H1 (cell line): ENCODE measurements around the gene CD44. TPM values are rescaled to one million over a fixed set of nuclear protein-coding genes. Genes with fewer than 3 reads are reported as not detected.

Experiments
- CTBP2 ChIP-seq: IDR thresholded peaks from 2 replicates; pipeline ENCODE4 v1.7.0; 2011; ENCODE audit warnings: borderline replicate concordance, mild to moderate bottlenecking, moderate library complexity, mixed read lengths, low read length; ENCODE audit not compliant: insufficient read depth, insufficient read length
- GABPA ChIP-seq: IDR thresholded peaks from 2 replicates; pipeline ENCODE4 v1.6.1; 2011; ENCODE audit warnings: mild to moderate bottlenecking, low read length, moderate library complexity, borderline replicate concordance; ENCODE audit not compliant: insufficient read depth
- POLR2A ChIP-seq, 2 experiments: IDR thresholded peaks; 1 replicate in 1 of 2; 2 replicates in 1 of 2; pipeline ENCODE4 v1.6.1; 2011; ENCODE audit warnings: low read depth in 2 of 2, low read length in 2 of 2, mild to moderate bottlenecking in 2 of 2; ENCODE audit errors: control extremely low read depth in 1 of 2
- SIRT6 ChIP-seq: IDR thresholded peaks from one replicate; pipeline ENCODE4 v1.7.1; 2012; ENCODE audit warnings: low read length, inconsistent platforms
- polyA plus RNA-seq, 7 experiments: library from polyadenylated mRNA; depleted of rRNA in 3 of 7; stranded (reverse) in 5 of 7; unstranded in 2 of 7; fragments of >200 nt in 5 of 7; fragments of 200-250 nt in 2 of 7; gene quantifications; 1 replicate in 5 of 7; 2 replicates in 1 of 7; 4 replicates in 1 of 7; pipeline versions ENCODE4 v1.2.1 to v1.2.3, GENCODE V29; 2011 to 2013; ENCODE audit warnings: missing spikeins in 2 of 7, mixed read lengths in 2 of 7
- total RNA-seq: library from RNA; stranded (reverse); fragmentation: NEBNext Ultra II Directional; extraction: Animal tissue kit (Norgen Biotek cat#: 25700); gene quantifications from 2 replicates; pipeline ENCODE4 v1.2.1, GENCODE V29; 2021
- TF ChIP-seq, protein P1 (sequence below): fragments of 300-600 bp; sonication (generic); IDR thresholded peaks from 2 replicates; pipeline ENCODE4 v1.7.1; 2012; ENCODE audit warnings: low read length, moderate library complexity, mild to moderate bottlenecking, inconsistent platforms; ENCODE audit not compliant: insufficient replicate concordance
- TF ChIP-seq, protein P2 (sequence below): IDR thresholded peaks from 2 replicates; pipeline ENCODE4 v1.6.1; 2012; ENCODE audit warnings: inconsistent platforms

Gene CD44
- total and polyA plus RNA-seq, 2 of the 8 experiments (the other 6 are each of a cell fraction or from before 2014, with no cell fraction given): 11.8 to 13.7 TPM

DNA sequence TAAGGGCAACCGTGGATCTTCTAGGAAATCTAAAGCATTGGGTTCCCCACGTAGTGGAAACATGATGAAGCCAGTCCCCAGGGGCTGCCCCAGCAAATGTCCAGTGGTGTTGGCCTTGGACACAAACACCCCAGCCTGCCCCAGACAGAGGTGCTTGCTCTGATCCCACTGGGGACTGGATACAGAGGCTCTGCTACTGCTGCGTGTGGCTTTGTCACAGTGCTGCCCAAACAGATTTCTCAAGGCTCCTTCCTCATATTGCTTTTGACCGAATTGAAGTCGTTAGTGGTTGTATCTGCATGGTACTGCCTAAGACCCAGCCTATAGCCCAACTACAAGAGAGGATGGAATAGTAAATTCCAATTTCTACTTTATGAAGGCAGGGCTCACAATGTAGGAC, 40.1 kb upstream of the CD44 start (continued):
- TF ChIP-seq, protein P1, sequence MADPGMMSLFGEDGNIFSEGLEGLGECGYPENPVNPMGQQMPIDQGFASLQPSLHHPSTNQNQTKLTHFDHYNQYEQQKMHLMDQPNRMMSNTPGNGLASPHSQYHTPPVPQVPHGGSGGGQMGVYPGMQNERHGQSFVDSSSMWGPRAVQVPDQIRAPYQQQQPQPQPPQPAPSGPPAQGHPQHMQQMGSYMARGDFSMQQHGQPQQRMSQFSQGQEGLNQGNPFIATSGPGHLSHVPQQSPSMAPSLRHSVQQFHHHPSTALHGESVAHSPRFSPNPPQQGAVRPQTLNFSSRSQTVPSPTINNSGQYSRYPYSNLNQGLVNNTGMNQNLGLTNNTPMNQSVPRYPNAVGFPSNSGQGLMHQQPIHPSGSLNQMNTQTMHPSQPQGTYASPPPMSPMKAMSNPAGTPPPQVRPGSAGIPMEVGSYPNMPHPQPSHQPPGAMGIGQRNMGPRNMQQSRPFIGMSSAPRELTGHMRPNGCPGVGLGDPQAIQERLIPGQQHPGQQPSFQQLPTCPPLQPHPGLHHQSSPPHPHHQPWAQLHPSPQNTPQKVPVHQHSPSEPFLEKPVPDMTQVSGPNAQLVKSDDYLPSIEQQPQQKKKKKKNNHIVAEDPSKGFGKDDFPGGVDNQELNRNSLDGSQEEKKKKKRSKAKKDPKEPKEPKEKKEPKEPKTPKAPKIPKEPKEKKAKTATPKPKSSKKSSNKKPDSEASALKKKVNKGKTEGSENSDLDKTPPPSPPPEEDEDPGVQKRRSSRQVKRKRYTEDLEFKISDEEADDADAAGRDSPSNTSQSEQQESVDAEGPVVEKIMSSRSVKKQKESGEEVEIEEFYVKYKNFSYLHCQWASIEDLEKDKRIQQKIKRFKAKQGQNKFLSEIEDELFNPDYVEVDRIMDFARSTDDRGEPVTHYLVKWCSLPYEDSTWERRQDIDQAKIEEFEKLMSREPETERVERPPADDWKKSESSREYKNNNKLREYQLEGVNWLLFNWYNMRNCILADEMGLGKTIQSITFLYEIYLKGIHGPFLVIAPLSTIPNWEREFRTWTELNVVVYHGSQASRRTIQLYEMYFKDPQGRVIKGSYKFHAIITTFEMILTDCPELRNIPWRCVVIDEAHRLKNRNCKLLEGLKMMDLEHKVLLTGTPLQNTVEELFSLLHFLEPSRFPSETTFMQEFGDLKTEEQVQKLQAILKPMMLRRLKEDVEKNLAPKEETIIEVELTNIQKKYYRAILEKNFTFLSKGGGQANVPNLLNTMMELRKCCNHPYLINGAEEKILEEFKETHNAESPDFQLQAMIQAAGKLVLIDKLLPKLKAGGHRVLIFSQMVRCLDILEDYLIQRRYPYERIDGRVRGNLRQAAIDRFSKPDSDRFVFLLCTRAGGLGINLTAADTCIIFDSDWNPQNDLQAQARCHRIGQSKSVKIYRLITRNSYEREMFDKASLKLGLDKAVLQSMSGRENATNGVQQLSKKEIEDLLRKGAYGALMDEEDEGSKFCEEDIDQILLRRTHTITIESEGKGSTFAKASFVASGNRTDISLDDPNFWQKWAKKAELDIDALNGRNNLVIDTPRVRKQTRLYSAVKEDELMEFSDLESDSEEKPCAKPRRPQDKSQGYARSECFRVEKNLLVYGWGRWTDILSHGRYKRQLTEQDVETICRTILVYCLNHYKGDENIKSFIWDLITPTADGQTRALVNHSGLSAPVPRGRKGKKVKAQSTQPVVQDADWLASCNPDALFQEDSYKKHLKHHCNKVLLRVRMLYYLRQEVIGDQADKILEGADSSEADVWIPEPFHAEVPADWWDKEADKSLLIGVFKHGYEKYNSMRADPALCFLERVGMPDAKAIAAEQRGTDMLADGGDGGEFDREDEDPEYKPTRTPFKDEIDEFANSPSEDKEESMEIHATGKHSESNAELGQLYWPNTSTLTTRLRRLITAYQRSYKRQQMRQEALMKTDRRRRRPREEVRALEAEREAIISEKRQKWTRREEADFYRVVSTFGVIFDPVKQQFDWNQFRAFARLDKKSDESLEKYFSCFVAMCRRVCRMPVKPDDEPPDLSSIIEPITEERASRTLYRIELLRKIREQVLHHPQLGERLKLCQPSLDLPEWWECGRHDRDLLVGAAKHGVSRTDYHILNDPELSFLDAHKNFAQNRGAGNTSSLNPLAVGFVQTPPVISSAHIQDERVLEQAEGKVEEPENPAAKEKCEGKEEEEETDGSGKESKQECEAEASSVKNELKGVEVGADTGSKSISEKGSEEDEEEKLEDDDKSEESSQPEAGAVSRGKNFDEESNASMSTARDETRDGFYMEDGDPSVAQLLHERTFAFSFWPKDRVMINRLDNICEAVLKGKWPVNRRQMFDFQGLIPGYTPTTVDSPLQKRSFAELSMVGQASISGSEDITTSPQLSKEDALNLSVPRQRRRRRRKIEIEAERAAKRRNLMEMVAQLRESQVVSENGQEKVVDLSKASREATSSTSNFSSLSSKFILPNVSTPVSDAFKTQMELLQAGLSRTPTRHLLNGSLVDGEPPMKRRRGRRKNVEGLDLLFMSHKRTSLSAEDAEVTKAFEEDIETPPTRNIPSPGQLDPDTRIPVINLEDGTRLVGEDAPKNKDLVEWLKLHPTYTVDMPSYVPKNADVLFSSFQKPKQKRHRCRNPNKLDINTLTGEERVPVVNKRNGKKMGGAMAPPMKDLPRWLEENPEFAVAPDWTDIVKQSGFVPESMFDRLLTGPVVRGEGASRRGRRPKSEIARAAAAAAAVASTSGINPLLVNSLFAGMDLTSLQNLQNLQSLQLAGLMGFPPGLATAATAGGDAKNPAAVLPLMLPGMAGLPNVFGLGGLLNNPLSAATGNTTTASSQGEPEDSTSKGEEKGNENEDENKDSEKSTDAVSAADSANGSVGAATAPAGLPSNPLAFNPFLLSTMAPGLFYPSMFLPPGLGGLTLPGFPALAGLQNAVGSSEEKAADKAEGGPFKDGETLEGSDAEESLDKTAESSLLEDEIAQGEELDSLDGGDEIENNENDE: no peak
- TF ChIP-seq SIRT6 (no peak), POLR2A (IDR thresholded peaks at IDR 0.05; ENCODE audit: control extremely low read depth in 1 of 2, low read depth in 2 of 2, low read length in 2 of 2) (no peak), GABPA (no peak), CTBP2 (no peak)
- TF ChIP-seq, protein P2, sequence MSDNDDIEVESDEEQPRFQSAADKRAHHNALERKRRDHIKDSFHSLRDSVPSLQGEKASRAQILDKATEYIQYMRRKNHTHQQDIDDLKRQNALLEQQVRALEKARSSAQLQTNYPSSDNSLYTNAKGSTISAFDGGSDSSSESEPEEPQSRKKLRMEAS: no peak
